DMS 273 treated with DMSO at 0.1 percent for 48 hours (cell line): ENCODE measurements around the gene ALDH3A2.

Experiments used
- DNase-seq: peaks from one replicate; lab custom pipeline; 2025; lab: John Stamatoyannopoulos, UW

The ALDH3A2 gene

GRCh38 chr17:19714542-19715411, 66.2 kb downstream of the ALDH3A2 start:
- DNase-seq: no peak

DNA sequence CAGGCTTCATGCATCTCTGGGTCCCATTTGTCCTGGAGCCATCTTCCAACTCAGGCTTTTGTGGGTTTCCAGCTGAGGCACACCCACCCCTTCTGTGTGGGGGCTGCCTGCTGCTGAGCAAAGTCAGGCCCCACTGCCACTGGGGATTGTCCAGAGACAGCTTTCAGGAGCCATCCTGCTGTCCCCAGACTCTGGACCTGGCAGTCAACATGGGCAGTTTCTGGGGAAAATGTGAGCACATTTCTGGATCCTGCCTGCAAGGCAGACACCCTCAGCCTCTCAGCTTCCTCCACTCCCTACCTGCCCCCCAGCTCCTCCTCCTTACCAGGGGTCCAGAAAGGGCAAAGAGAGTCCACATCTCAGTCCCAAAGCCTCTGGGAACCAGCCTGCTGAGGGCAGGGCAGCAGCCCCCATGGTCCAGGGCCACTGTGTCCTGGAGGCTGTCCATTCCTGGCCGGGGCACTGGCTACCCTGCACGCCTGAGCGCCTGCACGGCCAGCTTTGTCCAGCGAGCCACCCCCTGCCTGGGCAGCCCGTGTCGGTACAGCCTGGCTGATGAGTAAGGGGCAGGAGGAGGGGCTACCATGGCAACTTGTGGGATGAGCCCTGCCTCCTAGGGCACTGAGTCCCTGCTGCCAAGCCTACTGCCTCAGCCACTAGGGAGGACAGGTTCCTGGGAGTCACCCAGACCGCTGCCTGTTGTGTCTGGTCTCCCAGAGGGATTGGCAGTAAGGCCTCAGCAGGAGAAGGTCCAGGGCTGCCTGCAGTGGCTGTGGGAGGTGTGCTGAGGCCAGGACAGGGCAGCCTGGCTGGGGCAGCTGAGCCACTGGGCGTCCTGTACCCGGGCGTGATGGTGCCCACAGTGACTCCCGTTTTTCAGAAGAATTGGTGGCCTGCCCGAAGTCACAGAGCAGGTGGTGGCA, 67.8 kb downstream of the ALDH3A2 start, which contains the start of gene SLC47A2:
SLC47A2 (minus strand) TSS at position 477 of the 923 bp plus-strand sequence; CDS start at position 448, 29 bp downstream.
- no peak for DNase-seq

- DNase-seq: no peak
These were observed 68.4 kb downstream of the ALDH3A2 start for GRCh38 chr17:19717031-19717360.

- DNase-seq: no peak
These were observed 68.9 kb downstream of the ALDH3A2 start for GRCh38 chr17:19717411-19717908.

- DNase-seq: no peak
These were observed 69.6 kb downstream of the ALDH3A2 start for GRCh38 chr17:19718041-19718612.

GRCh38 chr17:19718613-19719354, 70.2 kb downstream of the ALDH3A2 start:
- DNase-seq: no peak

DNA sequence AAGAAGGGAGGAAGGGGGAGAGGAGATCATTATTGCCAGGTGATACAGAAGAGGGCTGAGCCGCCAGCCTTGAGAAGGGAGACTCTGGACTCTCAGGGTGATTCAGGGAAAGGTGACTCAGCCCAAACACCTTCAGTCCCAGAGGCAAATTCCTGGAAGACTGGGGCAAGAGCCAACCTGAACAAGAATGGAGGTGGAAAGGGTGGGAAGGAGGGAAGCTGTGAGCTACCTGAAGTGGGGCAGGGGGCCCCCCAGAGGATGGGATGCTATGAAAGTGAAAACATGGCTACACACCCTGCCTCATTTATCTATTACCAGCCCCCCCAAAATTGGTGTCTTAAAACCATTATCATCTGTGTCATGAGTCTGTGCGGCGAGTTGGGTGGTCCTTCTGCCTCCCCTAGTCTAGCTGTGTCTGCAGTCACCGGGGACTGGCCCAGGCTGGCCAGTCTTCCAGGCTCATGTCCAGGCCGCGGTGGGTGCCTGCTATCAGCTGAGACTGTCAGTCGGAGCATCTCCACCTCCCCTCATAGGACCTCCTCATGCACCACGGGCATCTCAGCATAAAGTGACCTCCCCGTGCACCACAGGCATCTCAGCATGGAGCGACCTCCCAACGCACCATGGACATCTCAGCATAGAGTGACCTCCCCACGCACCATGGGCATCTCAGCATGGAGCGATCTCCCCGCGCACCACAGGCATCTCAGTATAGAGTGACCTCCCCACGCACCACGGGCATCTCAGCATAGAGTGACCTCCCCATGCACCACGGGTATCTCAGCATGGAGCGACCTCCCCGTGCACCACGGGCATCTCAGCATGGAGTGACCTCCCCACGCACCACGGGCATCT, 71.0 kb downstream of the ALDH3A2 start:
- no peak for DNase-seq

GRCh38 chr17:19720210-19720475, 71.6 kb downstream of the ALDH3A2 start:
- DNase-seq: no peak

DNA sequence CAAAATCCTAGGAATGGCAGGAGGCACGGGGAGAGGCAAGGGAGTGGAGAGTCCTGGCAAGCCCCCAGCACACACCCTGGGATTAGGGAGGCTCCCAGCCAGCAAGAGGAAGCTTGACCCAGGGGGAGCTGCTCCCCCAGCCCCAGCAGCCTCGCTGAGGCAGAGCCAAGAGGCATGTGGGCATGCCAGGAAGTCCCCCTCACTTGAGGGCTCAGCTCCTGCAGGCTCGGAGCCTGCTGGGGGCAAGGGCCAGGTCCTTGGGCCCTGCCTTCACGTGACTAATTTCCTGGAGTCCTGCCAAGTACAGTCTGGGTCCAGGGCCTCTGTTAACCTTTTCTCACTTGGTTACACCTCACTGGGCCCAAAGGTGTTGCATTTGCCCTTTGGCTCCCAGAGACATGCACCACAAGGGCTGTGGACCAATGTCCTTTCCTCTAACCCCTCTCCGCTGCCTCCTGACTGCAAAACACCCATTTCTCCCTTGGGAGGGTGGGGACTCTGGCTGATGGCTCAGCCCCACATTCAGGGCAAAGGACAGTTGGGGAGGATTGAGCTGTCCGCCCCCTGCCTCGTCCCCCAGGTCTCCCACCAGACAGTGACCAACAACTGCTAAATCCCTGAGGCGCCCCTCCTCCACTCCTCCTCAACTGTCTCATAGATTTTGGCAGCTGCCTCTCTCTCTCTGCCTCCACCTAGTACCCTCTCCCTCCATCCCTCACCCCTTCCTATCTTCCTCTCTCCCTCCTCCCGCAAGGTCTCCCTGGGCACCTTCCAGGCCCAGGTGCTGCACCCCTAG, 72.3 kb downstream of the ALDH3A2 start:
- DNase-seq: no peak

DNA sequence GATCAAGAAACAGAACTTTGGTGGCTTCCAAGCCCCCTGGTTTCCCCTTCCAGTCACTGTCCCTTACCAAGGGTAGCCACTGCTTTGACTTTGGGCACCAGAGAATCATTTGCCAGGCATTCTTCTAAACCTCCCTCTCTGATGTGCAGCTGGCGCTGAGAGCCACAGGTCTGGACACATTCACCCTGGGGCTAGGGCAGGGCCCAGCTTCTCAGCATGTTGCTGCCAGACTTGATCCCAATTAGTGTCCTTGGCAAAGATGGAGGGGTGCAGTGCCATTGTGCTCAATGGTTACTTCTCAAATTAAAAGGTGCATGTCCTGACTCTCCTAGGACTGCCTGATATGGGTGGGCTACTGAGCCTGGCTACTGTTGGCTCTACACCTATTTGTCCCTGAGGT, 75.4 kb downstream of the ALDH3A2 start:
- DNase-seq: no peak

- no peak for DNase-seq
These were observed 76.2 kb downstream of the ALDH3A2 start for GRCh38 chr17:19724501-19725420.

DNA sequence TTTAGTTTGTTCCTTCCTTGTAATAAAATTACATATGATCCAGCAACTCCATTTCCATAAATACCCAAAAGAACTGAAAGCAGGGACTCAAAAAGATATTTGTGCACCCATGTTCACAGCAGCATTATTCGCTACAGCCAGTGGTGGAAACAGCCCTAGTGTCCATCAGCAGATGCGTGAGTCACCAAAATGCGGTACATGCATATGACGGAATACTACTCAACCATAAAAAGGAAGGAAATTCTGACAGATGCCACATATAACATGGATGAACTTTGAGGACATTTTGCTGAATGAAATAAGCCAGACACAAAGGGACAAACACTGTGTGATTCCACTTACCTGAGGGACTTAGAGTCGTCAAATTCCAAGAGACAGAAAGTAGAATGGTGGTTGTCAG, 76.9 kb downstream of the ALDH3A2 start:
- DNase-seq: no peak

DNA sequence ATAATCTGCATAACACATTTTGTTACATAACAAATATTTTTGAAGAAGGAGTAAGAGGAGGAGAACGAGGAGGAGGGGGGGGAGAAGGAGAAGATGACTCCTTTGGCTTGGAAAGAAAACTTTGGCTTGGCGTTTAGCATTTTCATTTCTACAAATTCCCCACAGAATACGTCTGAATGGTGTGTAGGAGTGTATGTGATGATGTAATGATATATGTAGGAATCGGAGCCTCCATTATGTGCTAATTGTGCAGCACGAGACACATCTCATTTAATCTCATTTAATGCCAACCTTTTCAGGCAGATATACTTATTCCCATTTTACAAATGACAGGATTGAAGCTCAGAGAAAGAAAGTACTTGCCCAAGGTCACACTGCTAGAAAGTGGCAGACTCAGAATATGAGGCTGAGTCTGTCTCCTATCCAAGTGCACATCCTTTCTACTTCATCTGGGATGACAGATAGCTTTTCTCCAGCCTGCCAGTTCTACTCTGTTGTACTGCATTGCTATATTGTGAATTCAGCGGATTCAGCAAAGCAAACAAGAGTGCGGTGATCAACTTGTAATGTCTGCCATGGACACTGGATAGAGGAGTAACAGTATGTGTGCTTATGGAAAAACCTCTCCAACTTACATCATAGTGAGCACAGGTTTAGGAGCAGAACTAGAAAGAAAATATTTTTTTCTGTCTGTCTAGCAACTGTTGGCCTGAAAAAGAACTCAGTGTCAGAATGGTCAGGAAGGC, 78.3 kb downstream of the ALDH3A2 start:
- no peak for DNase-seq
